Measurements from ENCODE around the gene CES1. TPM values are rescaled to one million over a fixed set of nuclear protein-coding genes. Genes with fewer than 3 reads are reported as not detected.
"Not testable (repeated sequence)": the region's sequence is repeated elsewhere in the genome, so short reads cannot be mapped to it uniquely, and the experiment has no call there.

Gene CES1
- 0.34 TPM for polyA plus RNA-seq (ENCODE audit: insufficient read length)

GRCh38 chr16:55832773-55833691, at the start of gene CES1:
TSS of gene CES1 (minus strand) at chr16:55833096. CDS start at chr16:55833055, 41 bp downstream.
- no peak for DNase-seq (ENCODE audit: low read depth)

- no peak for DNase-seq (ENCODE audit: low read depth)
Measured at GRCh38 chr16:55876854-55877253, 44.0 kb upstream of the CES1 start.

- no peak for DNase-seq (ENCODE audit: low read depth)
Measured at GRCh38 chr16:55875273-55875672, 42.4 kb upstream of the CES1 start, which contains the start of gene CES5A. TSS of gene CES5A (minus strand) at chr16:55875373. CDS start at chr16:55875221, 152 bp downstream.

GRCh38 chr16:55873122-55873521, 40.2 kb upstream of the CES1 start:
- DNase-seq (ENCODE audit: low read depth): no peak

- no peak for DNase-seq (ENCODE audit: low read depth)
Measured at GRCh38 chr16:55872130-55872529, 39.2 kb upstream of the CES1 start.

- DNase-seq (ENCODE audit: low read depth): no peak
Measured at GRCh38 chr16:55871411-55872038, 38.6 kb upstream of the CES1 start.

- no peak for DNase-seq (ENCODE audit: low read depth)
Measured at GRCh38 chr16:55868980-55869379, 36.1 kb upstream of the CES1 start.

- DNase-seq (ENCODE audit: low read depth): no peak
Measured at GRCh38 chr16:55868137-55868536, 35.2 kb upstream of the CES1 start.

- no peak for DNase-seq (ENCODE audit: low read depth)
Measured at GRCh38 chr16:55861288-55861687, 28.4 kb upstream of the CES1 start.

- DNase-seq (ENCODE audit: low read depth): not testable (repeated sequence)
Measured at GRCh38 chr16:55857650-55858049, 24.8 kb upstream of the CES1 start.

- DNase-seq (ENCODE audit: low read depth): no peak
Measured at GRCh38 chr16:55856950-55857349, 24.1 kb upstream of the CES1 start.

GRCh38 chr16:55853114-55853513, 20.2 kb upstream of the CES1 start:
- no peak for DNase-seq (ENCODE audit: low read depth)

- no peak for DNase-seq (ENCODE audit: low read depth)
Measured at GRCh38 chr16:55849536-55849935, 16.6 kb upstream of the CES1 start.

- DNase-seq (ENCODE audit: low read depth): no peak
Measured at GRCh38 chr16:55846598-55847346, 13.9 kb upstream of the CES1 start.

GRCh38 chr16:55843105-55843395, 10.2 kb upstream of the CES1 start:
- DNase-seq (ENCODE audit: low read depth): no peak

GRCh38 chr16:55842369-55843104, 9.6 kb upstream of the CES1 start:
- DNase-seq (ENCODE audit: low read depth): peak; percentile 14

- DNase-seq (ENCODE audit: low read depth): no peak
Measured at GRCh38 chr16:55839115-55839514, 6.2 kb upstream of the CES1 start.

GRCh38 chr16:55836158-55836611, 3.3 kb upstream of the CES1 start:
- DNase-seq (ENCODE audit: low read depth): no peak

GRCh38 chr16:55835581-55835980, 2.7 kb upstream of the CES1 start:
- no peak for DNase-seq (ENCODE audit: low read depth)

GRCh38 chr16:55835173-55835572, 2.3 kb upstream of the CES1 start:
- DNase-seq (ENCODE audit: low read depth): not testable (repeated sequence)

- no peak for DNase-seq (ENCODE audit: low read depth)
Measured at GRCh38 chr16:55834049-55834448, 1.2 kb upstream of the CES1 start.

GRCh38 chr16:55832425-55832772, 497 bp downstream of the CES1 start:
- no peak for DNase-seq (ENCODE audit: low read depth)

Measured in forelimb muscle (tissue), 1 donor.